Prostate gland (tissue), 2 donors: ENCODE results near the gene BAIAP2L1. TPM values are rescaled to one million over a fixed set of nuclear protein-coding genes. Genes with fewer than 3 reads are reported as not detected.

Experiments used
- DNase-seq: peaks from one replicate; pipeline ENCODE4 v3.0.0-alpha.2; 2019; ENCODE audit warnings: low spot score
- H3K27ac ChIP-seq, 2 donors: fragments of 200-600 bp; sonication (generic); 2 replicates each; pipeline ENCODE4 v1.5.1; 2017 to 2019
- H3K27me3 ChIP-seq: fragments of 200-600 bp; sonication (generic); replicated peaks from 2 replicates; pipeline ENCODE4 v1.5.1; 2019; ENCODE audit not compliant: insufficient read depth
- H3K36me3 ChIP-seq, 2 donors: fragments of 200-600 bp; sonication (generic); 1 replicate in 1 of 2; 2 replicates in 1 of 2; pipeline versions ENCODE4 v1.5.1 to v1.8.1; 2017 to 2019
- H3K4me1 ChIP-seq: fragments of 200-600 bp; sonication (generic); replicated peaks from 2 replicates; pipeline ENCODE4 v1.5.1; 2019
- H3K4me3 ChIP-seq, 2 donors: fragments of 200-600 bp; sonication (generic); 2 replicates each; pipeline ENCODE4 v1.5.1; 2017 to 2019
- H3K9me3 ChIP-seq: fragments of 200-600 bp; sonication (generic); 2 replicates; pipeline ENCODE4 v1.5.1; 2017
- CTCF ChIP-seq, 4 experiments: fragments of 200-600 bp in 2 of 4; fragments of 450-650 bp in 2 of 4; sonication (generic) in 2 of 4; IDR thresholded peaks; 1 replicate in 3 of 4; 2 replicates in 1 of 4; pipeline ENCODE4 v1.5.1; 2016 to 2019; ENCODE audit warnings: antibody characterized with exemption in 4 of 4, mild to moderate bottlenecking in 2 of 4, moderate library complexity in 2 of 4
- POLR2A ChIP-seq: fragments of 450-650 bp; IDR thresholded peaks from one replicate; pipeline ENCODE4 v1.6.1; 2016; ENCODE audit warnings: antibody characterized with exemption, mild to moderate bottlenecking
- POLR2AphosphoS5 ChIP-seq: sonication (generic); formaldehyde crosslinking; IDR thresholded peaks from one replicate; pipeline ENCODE4 v1.6.1; 2017; ENCODE audit warnings: antibody characterized with exemption
- WGBS: methylation state at CpG from one replicate; pipeline ENCODE4 v1.1.5; 2018; 5-methylcytosine and 5-hydroxymethylcytosine counted together
- intact Hi-C: fragments of 100-400 bp; cut with DNase I; formaldehyde crosslinking; loops from one replicate; pipeline ENCODE4 v1.14.2; 2022
- total RNA-seq, 2 donors: library from RNA; depleted of rRNA; stranded (reverse); fragments of >200 nt; gene quantifications; one replicate each; pipeline ENCODE4 v1.1.0, GENCODE V29; 2016

BAIAP2L1 gene
- total RNA-seq, 2 donors from 2014 or later: 24.7 to 41.6 TPM

GRCh38 chr7:98250789-98251188 is 150.1 kb downstream of the BAIAP2L1 start:
- H3K27ac ChIP-seq: peak overlapping the region; percentile 88
- intact Hi-C loops: loop anchor here (5.0 kb wide), 1 partner anchor 37 kb away; no protein-coding TSS in a partner anchor

GRCh38 chr7:98249106-98249505 is 151.8 kb downstream of the BAIAP2L1 start:
- Histone ChIP-seq H3K36me3 (no peaks in the 10 kb centered on the region), H3K27me3 (no peaks in the 10 kb centered on the region), H3K9me3 (no peaks in the 10 kb centered on the region), H3K27ac (no peak overlapping the region), H3K4me1 (peaks cover 11% of the 10 kb centered on the region), H3K4me3 (no peak overlapping the region)
- WGBS: 80% methylated on average over 6 of the region's 6 CpGs
- intact Hi-C loops: no loop called here
- no peak for DNase-seq
- TF ChIP-seq POLR2A (no peak), CTCF (IDR thresholded peaks at IDR 0.05) (no peak), POLR2AphosphoS5 (no peak)

More at GRCh38 chr7:98250789-98251188, 150.1 kb downstream of the BAIAP2L1 start:
- 37% methylated on average over 3 of the region's 3 CpGs for WGBS
- Histone ChIP-seq H3K27me3 (no peaks in the 10 kb centered on the region), H3K4me3 (no peak overlapping the region), H3K4me1 (peaks cover 11% of the 10 kb centered on the region), H3K9me3 (no peaks in the 10 kb centered on the region), H3K36me3 (no peaks in the 10 kb centered on the region)
- DNase-seq: no peak
- TF ChIP-seq POLR2A (no peak), CTCF (IDR thresholded peaks at IDR 0.05) (no peak), POLR2AphosphoS5 (no peak)

- no peak for DNase-seq
- Histone ChIP-seq H3K36me3 (no peaks in the 10 kb centered on the region), H3K4me1 (peaks cover 10% of the 10 kb centered on the region), H3K27ac (no peak overlapping the region), H3K9me3 (no peaks in the 10 kb centered on the region), H3K4me3 (no peak overlapping the region), H3K27me3 (no peaks in the 10 kb centered on the region)
- intact Hi-C loops: no loop called here
- WGBS: 96% methylated on average over 12 of the region's 12 CpGs
- TF ChIP-seq CTCF (IDR thresholded peaks at IDR 0.05) (no peak), POLR2AphosphoS5 (no peak), POLR2A (no peak)
Observed at GRCh38 chr7:98248156-98248555, 152.7 kb downstream of the BAIAP2L1 start.

- Histone ChIP-seq H3K27ac (no peak overlapping the region), H3K36me3 (no peaks in the 10 kb centered on the region), H3K27me3 (no peaks in the 10 kb centered on the region), H3K9me3 (no peaks in the 10 kb centered on the region), H3K4me1 (no peaks in the 10 kb centered on the region), H3K4me3 (no peak overlapping the region)
- WGBS: 92% methylated on average over 14 of the region's 14 CpGs
- intact Hi-C loops: no loop called here
- no peak for TF ChIP-seq CTCF (IDR thresholded peaks at IDR 0.05)
- TF ChIP-seq POLR2A: no peak
- no peak for TF ChIP-seq POLR2AphosphoS5
- no peak for DNase-seq
Observed at GRCh38 chr7:98244871-98245270, 156.0 kb downstream of the BAIAP2L1 start.

- TF ChIP-seq CTCF (IDR thresholded peaks at IDR 0.05) (no peak), POLR2A (no peak), POLR2AphosphoS5 (no peak)
- Histone ChIP-seq H3K9me3 (no peaks in the 10 kb centered on the region), H3K27me3 (no peaks in the 10 kb centered on the region), H3K27ac (no peak overlapping the region), H3K36me3 (no peaks in the 10 kb centered on the region), H3K4me1 (no peaks in the 10 kb centered on the region), H3K4me3 (no peak overlapping the region)
- 97% methylated on average over 4 of the region's 4 CpGs for WGBS
- DNase-seq: no peak
- intact Hi-C loops: no loop called here
Observed at GRCh38 chr7:98242934-98243333, 158.0 kb downstream of the BAIAP2L1 start.
